ENCODE measurements around the gene KIF26B.

GRCh38 chr1:245363461-245364200 is 208.8 kb downstream of the KIF26B start:
- TF ChIP-seq CTCF (IDR thresholded peaks at IDR 0.05) (no peak), RELA (CRISPR knock-in tag; IDR thresholded peaks at IDR 0.05; ENCODE audit: borderline replicate concordance) (no peak), MLX (CRISPR knock-in tag; IDR thresholded peaks at IDR 0.05) (no peak), JUN (CRISPR knock-in tag; IDR thresholded peaks at IDR 0.05) (no peak)
